Loucy (cell line): ENCODE data around the gene PBX2.
"Not testable (repeated sequence)": the region's sequence is repeated elsewhere in the genome, so short reads cannot be mapped to it uniquely, and the experiment has no call there.

Experiments used
- H2AFZ ChIP-seq: fragments of 200-600 bp; sonication (generic); 2 replicates; pipeline ENCODE4 v1.6.0; 2016; ENCODE audit warnings: antibody characterized with exemption, mild to moderate bottlenecking, low read length, moderate library complexity
- H3F3A ChIP-seq: fragments of 200-600 bp; 2 replicates; pipeline ENCODE4 v1.6.0; 2016; ENCODE audit warnings: antibody characterized with exemption, low read depth, mild to moderate bottlenecking
- H3K27me3 ChIP-seq: fragments of 200-600 bp; sonication (generic); 2 replicates; pipeline ENCODE4 v1.6.1; 2014; ENCODE audit warnings: low read length, mild to moderate bottlenecking; ENCODE audit not compliant: insufficient read depth, poor library complexity, severe bottlenecking
- H3K36me3 ChIP-seq: fragments of 200-600 bp; sonication (generic); 2 replicates; pipeline ENCODE4 v1.6.1; 2016; ENCODE audit warnings: low read length; ENCODE audit not compliant: insufficient read depth
- H3K4me1 ChIP-seq: fragments of 200-600 bp; sonication (generic); 2 replicates; pipeline ENCODE4 v1.5.1; 2014; ENCODE audit warnings: low read length, mild to moderate bottlenecking; ENCODE audit not compliant: insufficient read depth, poor library complexity, severe bottlenecking
- H3K4me2 ChIP-seq: fragments of 200-600 bp; sonication (generic); 2 replicates; pipeline ENCODE4 v1.6.0; 2014; ENCODE audit warnings: antibody characterized with exemption, low read length, low read depth, mild to moderate bottlenecking; ENCODE audit not compliant: poor library complexity, severe bottlenecking
- H3K4me3 ChIP-seq: fragments of 200-600 bp; sonication (generic); 2 replicates; pipeline ENCODE4 v1.5.1; 2014; ENCODE audit warnings: low read length, mild to moderate bottlenecking, mixed read lengths; ENCODE audit not compliant: poor library complexity, severe bottlenecking
- H3K79me2 ChIP-seq: fragments of 200-600 bp; sonication (generic); 2 replicates; pipeline ENCODE4 v1.6.1; 2014; ENCODE audit warnings: low read length; ENCODE audit not compliant: insufficient read depth
- H3K9ac ChIP-seq: fragments of 200-600 bp; sonication (generic); 2 replicates; pipeline ENCODE4 v1.6.0; 2014; ENCODE audit warnings: mild to moderate bottlenecking, low read depth, low read length, moderate library complexity; ENCODE audit not compliant: poor library complexity, severe bottlenecking
- H3K9me2 ChIP-seq: fragments of 200-600 bp; sonication (generic); replicated peaks from 2 replicates; pipeline ENCODE4 v1.6.1; 2016; ENCODE audit warnings: low read depth, low read length, mixed read lengths
- H3K9me3 ChIP-seq: fragments of 200-600 bp; sonication (generic); 2 replicates; pipeline ENCODE4 v1.6.1; 2014; ENCODE audit warnings: mild to moderate bottlenecking, antibody characterized with exemption, low read length, low read depth; ENCODE audit not compliant: insufficient read depth
- H4K20me1 ChIP-seq: fragments of 200-600 bp; sonication (generic); 2 replicates; pipeline ENCODE4 v1.6.0; 2014; ENCODE audit warnings: antibody characterized with exemption, low read length, mild to moderate bottlenecking; ENCODE audit not compliant: insufficient read depth, poor library complexity, severe bottlenecking
- CTCF ChIP-seq: fragments of 200-600 bp; sonication (generic); conservative IDR thresholded peaks from 2 replicates; pipeline ENCODE4 v1.5.1; 2014; ENCODE audit warnings: mild to moderate bottlenecking, antibody characterized with exemption, low read length
- EZH2phosphoT487 ChIP-seq: fragments of 200-600 bp; IDR thresholded peaks from 2 replicates; pipeline ENCODE4 v1.6.1; 2018; ENCODE audit warnings: antibody characterized with exemption, mild to moderate bottlenecking, moderate library complexity, borderline replicate concordance

PBX2 gene

GRCh38 chr6:32147401-32148132, 42.4 kb downstream of the PBX2 start:
- Histone ChIP-seq H3K4me3 (no peak overlapping the region), H3K27me3 (no peaks in the 10 kb centered on the region), H3K4me1 (no peaks in the 10 kb centered on the region), H2AFZ (no peak overlapping the region), H3K79me2 (no peaks in the 10 kb centered on the region), H3F3A (no peaks in the 10 kb centered on the region), H3K36me3 (no peaks in the 10 kb centered on the region), H3K4me2 (no peak overlapping the region), H3K9me2 (no peaks in the 10 kb centered on the region), H3K9ac (no peak overlapping the region), H4K20me1 (no peaks in the 10 kb centered on the region), H3K9me3 (no peaks in the 10 kb centered on the region)
- TF ChIP-seq EZH2phosphoT487 (no peak), CTCF (peak; percentile 27; the same call in 1 of the 2 replicates)

GRCh38 chr6:32146687-32147086, 43.3 kb downstream of the PBX2 start:
- Histone ChIP-seq H2AFZ (no peak overlapping the region), H3K4me2 (no peak overlapping the region), H3K79me2 (no peaks in the 10 kb centered on the region), H3F3A (no peaks in the 10 kb centered on the region), H4K20me1 (no peaks in the 10 kb centered on the region), H3K9ac (no peak overlapping the region), H3K36me3 (no peaks in the 10 kb centered on the region), H3K9me3 (no peaks in the 10 kb centered on the region), H3K4me3 (no peak overlapping the region), H3K9me2 (no peaks in the 10 kb centered on the region), H3K4me1 (no peaks in the 10 kb centered on the region), H3K27me3 (no peaks in the 10 kb centered on the region)
- TF ChIP-seq EZH2phosphoT487 (no peak), CTCF (no peak)

GRCh38 chr6:32146287-32146686, 43.7 kb downstream of the PBX2 start:
- H3K36me3 ChIP-seq, result no peaks in the 10 kb centered on the region
- H3K9me2 ChIP-seq, result no peaks in the 10 kb centered on the region
- H3F3A ChIP-seq, result no peaks in the 10 kb centered on the region
- no peak overlapping the region for H2AFZ ChIP-seq
- no peaks in the 10 kb centered on the region for H3K27me3 ChIP-seq
- no peaks in the 10 kb centered on the region for H4K20me1 ChIP-seq
- TF ChIP-seq EZH2phosphoT487 (no peak), CTCF (no peak)
- H3K4me2 ChIP-seq, result no peak overlapping the region
- H3K9ac ChIP-seq, result no peak overlapping the region
- no peak overlapping the region for H3K4me3 ChIP-seq
- H3K79me2 ChIP-seq, result no peaks in the 10 kb centered on the region
- H3K4me1 ChIP-seq, result no peaks in the 10 kb centered on the region
- H3K9me3 ChIP-seq, result no peaks in the 10 kb centered on the region

- H3F3A ChIP-seq, H2AFZ ChIP-seq, H3K4me2 ChIP-seq: not testable (repeated sequence)
These were observed 45.8 kb downstream of the PBX2 start for GRCh38 chr6:32144238-32144637.

More at GRCh38 chr6:32144238-32144637, 45.8 kb downstream of the PBX2 start:
- not testable (repeated sequence) for H3K27me3 ChIP-seq, H3K79me2 ChIP-seq, H3K9me2 ChIP-seq, H3K4me3 ChIP-seq, H3K36me3 ChIP-seq, H3K4me1 ChIP-seq, H3K9ac ChIP-seq, H4K20me1 ChIP-seq, H3K9me3 ChIP-seq
